Type B pancreatic cell (in vitro differentiated cells): ENCODE data around the gene BICRAL. TPM values are rescaled to one million over a fixed set of nuclear protein-coding genes. Genes with fewer than 3 reads are reported as not detected.

ENCODE experiments used
- DNase-seq: peaks from one replicate; pipeline ENCODE4 v3.0.0; 2021; ENCODE audit warnings: mixed read lengths; ENCODE audit not compliant: unreplicated experiment; ENCODE audit errors: extremely low spot score
- H3K27ac Mint-ChIP-seq: 2 replicates; pipeline ENCODE4 v1.8.0; 2021; ENCODE audit warnings: mild to moderate bottlenecking, mixed read lengths
- H3K27me3 Mint-ChIP-seq: 2 replicates; pipeline ENCODE4 v1.8.0; 2021; ENCODE audit warnings: mixed read lengths
- H3K36me3 Mint-ChIP-seq: 2 replicates; pipeline ENCODE4 v1.8.0; 2021; ENCODE audit warnings: mixed read lengths
- H3K4me1 Mint-ChIP-seq: one replicate; pipeline ENCODE4 v1.8.0; 2021; ENCODE audit warnings: mixed read lengths; ENCODE audit not compliant: unreplicated experiment
- H3K4me3 Mint-ChIP-seq: 2 replicates; pipeline ENCODE4 v1.8.0; 2021; ENCODE audit warnings: mild to moderate bottlenecking, mixed read lengths
- H3K9me3 Mint-ChIP-seq: 2 replicates; pipeline ENCODE4 v1.8.0; 2021; ENCODE audit warnings: mixed read lengths
- CTCF ChIP-seq: fragments of 200-600 bp; sonication (generic); conservative IDR thresholded peaks from 2 replicates; pipeline ENCODE4 v1.5.0; 2021; ENCODE audit warnings: antibody characterized with exemption, mild to moderate bottlenecking
- total RNA-seq: library from RNA; stranded (reverse); gene quantifications from 2 replicates; pipeline ENCODE4 v1.2.1, GENCODE V29; 2021; ENCODE audit warnings: low replicate concordance

Gene BICRAL
- total RNA-seq, 1 donor from 2014 or later, result 9.3 TPM

- Mint-ChIP-seq H3K36me3 (peaks cover 6% of the 10 kb centered on the region), H3K9me3 (no peaks in the 10 kb centered on the region), H3K4me1 (peaks cover 20% of the 10 kb centered on the region), H3K27ac (no peak overlapping the region), H3K4me3 (no peak overlapping the region), H3K27me3 (no peaks in the 10 kb centered on the region)
- TF ChIP-seq CTCF, result no peak
- no peak for DNase-seq
Measured at GRCh38 chr6:42761287-42762067, 20.4 kb upstream of the BICRAL start.

GRCh38 chr6:42762426-42762859 lies 19.4 kb upstream of the BICRAL start:
- H3K36me3 Mint-ChIP-seq, result peaks cover 6% of the 10 kb centered on the region
- no peaks in the 10 kb centered on the region for H3K27me3 Mint-ChIP-seq
- H3K9me3 Mint-ChIP-seq, result no peaks in the 10 kb centered on the region
- no peak overlapping the region for H3K4me3 Mint-ChIP-seq
- no peak for TF ChIP-seq CTCF
- H3K27ac Mint-ChIP-seq, result no peak overlapping the region
- DNase-seq, result no peak
- H3K4me1 Mint-ChIP-seq, result peaks cover 20% of the 10 kb centered on the region

- H3K4me3 Mint-ChIP-seq, result no peak overlapping the region
- H3K9me3 Mint-ChIP-seq, result no peaks in the 10 kb centered on the region
- no peak for TF ChIP-seq CTCF
- no peak overlapping the region for H3K27ac Mint-ChIP-seq
- H3K27me3 Mint-ChIP-seq, result no peaks in the 10 kb centered on the region
- DNase-seq, result no peak
- peaks cover 6% of the 10 kb centered on the region for H3K36me3 Mint-ChIP-seq
- peaks cover 20% of the 10 kb centered on the region for H3K4me1 Mint-ChIP-seq
Measured at GRCh38 chr6:42762950-42763349, 18.9 kb upstream of the BICRAL start.

- TF ChIP-seq CTCF, result no peak
- DNase-seq, result no peak
- H3K27ac Mint-ChIP-seq, result no peak overlapping the region
- H3K36me3 Mint-ChIP-seq, result no peaks in the 10 kb centered on the region
- H3K9me3 Mint-ChIP-seq, result no peaks in the 10 kb centered on the region
- peaks cover 14% of the 10 kb centered on the region for H3K4me1 Mint-ChIP-seq
- H3K27me3 Mint-ChIP-seq, result no peaks in the 10 kb centered on the region
- H3K4me3 Mint-ChIP-seq, result no peak overlapping the region
Measured at GRCh38 chr6:42764911-42765648, 16.8 kb upstream of the BICRAL start.

GRCh38 chr6:42766163-42766670 lies 15.6 kb upstream of the BICRAL start:
- H3K4me1 Mint-ChIP-seq, result peaks cover 19% of the 10 kb centered on the region
- no peak overlapping the region for H3K4me3 Mint-ChIP-seq
- no peak for DNase-seq
- H3K27ac Mint-ChIP-seq, result no peak overlapping the region
- H3K27me3 Mint-ChIP-seq, result no peaks in the 10 kb centered on the region
- no peaks in the 10 kb centered on the region for H3K9me3 Mint-ChIP-seq
- no peaks in the 10 kb centered on the region for H3K36me3 Mint-ChIP-seq
- TF ChIP-seq CTCF, result no peak
